HG02970 (cell line): ENCODE results near the gene LCN6.
"Not testable (repeated sequence)": the region's sequence is repeated elsewhere in the genome, so short reads cannot be mapped to it uniquely, and the experiment has no call there.

Source experiments
- ATAC-seq: cut with Tn5 transposase; IDR thresholded peaks from one replicate; pipeline ENCODE4 v1.9.1; 2021; ENCODE audit warnings: mild to moderate bottlenecking, moderate library complexity, moderate number of reproducible peaks; ENCODE audit not compliant: unreplicated experiment, low FRiP score

Gene LCN6, protein sequence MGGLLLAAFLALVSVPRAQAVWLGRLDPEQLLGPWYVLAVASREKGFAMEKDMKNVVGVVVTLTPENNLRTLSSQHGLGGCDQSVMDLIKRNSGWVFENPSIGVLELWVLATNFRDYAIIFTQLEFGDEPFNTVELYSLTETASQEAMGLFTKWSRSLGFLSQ

DNA sequence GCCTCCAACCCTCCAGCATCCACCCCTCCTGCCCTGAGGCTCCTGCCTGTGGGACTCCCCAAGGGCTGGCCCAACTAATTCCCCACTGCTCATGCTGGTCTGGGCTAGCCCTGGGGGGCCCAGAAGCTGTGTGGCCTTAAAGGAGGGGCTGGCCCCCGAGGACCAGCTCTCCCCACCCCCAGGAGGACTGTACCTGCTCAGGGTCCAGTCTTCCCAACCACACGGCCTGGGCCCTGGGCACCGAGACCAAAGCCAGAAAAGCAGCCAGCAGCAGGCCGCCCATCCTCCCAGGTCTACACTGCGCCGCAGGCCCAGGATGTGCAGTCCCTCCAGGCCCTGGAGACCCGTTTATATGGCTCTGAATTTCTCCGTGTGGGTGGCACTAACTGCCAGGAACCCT lies at the start of gene LCN6:
Gene LCN6 (minus strand): TSS at position 325 of the 400 bp plus-strand sequence. CDS start 42 bp downstream, at position 283.
- no peak for ATAC-seq

DNA sequence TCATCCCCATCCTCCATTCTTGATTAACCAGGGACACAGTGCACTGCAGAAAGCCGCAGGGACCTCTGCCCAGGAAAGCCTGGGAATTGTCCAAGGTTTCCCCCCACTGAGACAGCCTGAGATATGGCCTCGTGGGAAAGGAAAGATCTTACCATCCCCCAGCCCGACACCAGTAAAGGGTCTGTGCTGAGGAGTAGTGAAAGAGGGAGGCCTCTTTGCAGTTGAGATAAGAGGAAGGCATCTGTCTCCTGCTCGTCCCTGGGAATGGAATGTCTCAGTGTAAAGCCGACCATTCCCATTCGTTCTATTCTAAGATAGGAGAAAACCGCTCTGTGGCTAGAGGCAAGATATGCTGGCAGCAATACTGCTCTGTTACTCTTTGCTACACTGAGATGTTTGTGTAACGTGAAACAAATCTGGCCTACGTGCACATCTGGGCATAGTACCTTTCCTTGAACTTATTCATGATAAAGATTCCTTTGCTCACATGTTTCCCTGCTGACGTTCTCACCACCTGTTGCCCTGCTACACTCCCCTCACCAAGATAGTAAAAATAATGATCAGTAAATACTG lies 48.5 kb upstream of the LCN6 start:
- not testable (repeated sequence) for ATAC-seq

DNA sequence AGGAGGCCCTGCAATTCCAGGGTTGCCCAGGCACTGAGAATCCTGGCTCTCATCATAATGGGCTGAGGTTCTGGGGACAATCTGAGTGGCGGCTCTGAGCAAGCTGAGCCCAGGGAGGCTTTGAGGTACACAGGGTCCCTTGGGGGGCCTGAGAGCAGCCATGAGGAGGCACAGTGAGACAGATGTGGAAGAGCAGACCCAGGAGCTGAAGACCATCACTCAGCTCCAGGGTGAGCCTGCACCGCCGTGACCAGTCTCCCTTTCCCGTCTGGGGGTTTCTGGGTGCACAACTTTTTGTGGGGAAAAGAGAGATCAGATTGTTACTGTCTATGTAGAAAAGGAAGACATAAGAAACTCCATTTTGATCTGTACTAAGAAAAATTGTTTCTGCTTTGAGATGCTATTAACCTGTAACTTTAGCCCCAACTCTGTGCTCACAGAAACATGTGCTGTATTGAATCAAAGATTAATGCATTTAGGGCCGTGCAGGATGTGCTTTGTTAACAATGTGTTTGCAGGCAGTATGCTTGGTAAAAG lies 48.0 kb upstream of the LCN6 start, which contains the start of gene CCDC183:
Gene CCDC183 (plus strand): TSS at position 101 of the 537 bp plus-strand sequence. CDS start 60 bp downstream, at position 161.
- ATAC-seq = no peak

DNA sequence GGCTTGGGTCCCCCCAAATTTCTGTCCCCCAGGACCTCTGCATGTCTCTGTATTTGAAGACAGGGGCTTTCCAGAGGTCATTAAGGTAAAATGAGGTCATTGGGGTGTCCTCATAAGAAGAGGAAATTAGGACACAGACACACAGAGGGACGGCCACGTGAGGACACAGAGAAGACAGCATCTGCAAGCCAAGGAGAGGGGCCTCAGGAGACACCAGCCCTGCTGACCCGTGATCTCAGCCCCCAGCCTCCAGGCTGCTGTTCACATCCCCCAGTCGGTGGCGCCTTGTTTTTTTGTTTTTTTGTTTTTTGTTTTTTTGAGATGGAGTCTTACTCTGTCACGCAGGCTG lies 46.6 kb upstream of the LCN6 start:
- ATAC-seq = no peak

DNA sequence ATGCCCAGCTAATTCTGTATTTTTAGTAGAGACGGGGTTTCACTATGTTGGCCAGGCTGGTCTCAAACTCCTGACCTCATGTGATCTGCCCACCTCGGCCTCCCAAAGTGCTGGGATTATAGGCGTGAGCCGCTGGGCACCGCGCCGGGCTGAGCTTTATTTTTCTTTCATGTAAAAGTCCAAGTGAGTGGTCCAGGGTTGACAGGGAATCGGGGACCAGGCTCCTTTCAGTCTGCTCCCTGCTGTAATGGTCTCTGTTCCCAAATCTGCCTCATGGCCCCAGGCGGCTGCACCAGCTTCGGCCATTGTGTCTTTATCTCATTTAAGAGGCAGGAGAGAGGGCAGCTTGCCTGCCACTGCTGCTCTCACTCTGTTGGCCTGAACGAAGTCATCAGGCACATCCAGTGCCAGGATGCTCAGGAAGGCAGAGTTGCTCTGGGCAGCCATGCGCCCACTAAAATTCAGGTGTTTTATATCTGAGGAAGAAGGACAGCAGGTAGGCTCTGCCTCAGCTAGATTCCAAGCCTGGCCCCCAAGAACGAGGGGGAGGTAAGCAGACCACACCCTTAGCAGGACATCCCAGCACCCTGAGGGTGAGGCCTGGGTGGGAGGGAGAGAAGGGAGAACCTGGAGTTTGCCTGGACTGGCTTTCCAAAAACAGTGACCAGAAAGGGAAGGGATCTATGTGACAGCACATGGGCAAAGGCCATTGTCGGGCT lies 46.1 kb upstream of the LCN6 start:
- no peak for ATAC-seq

DNA sequence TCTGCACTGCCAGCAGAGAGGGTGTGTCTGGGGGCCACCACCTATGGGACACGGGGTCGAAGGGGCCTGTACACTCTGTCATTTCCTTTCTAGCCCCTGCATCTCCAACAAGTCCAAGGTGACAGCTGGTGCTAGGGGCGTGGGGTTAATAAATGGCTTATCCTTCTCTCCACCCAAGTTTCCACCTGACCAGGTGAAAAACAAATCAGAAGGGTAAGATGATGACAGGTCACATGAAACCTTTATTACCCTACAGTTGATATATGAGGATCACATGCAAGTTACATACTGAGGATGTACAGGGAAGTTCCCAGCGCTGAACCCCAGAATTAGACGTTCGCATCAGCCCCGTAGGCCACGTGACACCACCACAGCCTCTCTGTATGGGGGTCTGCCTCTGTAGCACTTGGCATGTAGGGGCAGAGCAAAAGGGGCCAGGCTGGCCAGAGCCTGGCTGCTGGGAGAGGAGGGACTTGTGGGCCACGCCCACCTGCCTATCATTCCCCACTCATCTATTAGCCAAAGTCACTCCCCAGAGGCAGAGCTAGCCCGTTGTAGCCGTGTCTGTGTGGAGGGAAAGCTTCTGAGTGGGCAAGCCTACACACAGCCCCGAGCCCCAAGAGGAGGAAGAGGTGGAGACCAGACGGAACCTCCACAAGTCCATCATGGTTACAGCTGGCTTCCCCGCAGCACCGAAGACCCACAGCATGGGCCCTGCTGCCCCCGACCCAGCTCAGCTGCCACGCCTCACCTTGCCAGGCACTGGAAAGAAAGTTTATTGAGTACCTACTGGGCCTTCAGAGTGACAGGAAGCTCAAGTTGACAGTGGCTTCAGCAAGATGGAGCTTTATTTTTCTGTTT lies 45.0 kb upstream of the LCN6 start:
- no peak for ATAC-seq

DNA sequence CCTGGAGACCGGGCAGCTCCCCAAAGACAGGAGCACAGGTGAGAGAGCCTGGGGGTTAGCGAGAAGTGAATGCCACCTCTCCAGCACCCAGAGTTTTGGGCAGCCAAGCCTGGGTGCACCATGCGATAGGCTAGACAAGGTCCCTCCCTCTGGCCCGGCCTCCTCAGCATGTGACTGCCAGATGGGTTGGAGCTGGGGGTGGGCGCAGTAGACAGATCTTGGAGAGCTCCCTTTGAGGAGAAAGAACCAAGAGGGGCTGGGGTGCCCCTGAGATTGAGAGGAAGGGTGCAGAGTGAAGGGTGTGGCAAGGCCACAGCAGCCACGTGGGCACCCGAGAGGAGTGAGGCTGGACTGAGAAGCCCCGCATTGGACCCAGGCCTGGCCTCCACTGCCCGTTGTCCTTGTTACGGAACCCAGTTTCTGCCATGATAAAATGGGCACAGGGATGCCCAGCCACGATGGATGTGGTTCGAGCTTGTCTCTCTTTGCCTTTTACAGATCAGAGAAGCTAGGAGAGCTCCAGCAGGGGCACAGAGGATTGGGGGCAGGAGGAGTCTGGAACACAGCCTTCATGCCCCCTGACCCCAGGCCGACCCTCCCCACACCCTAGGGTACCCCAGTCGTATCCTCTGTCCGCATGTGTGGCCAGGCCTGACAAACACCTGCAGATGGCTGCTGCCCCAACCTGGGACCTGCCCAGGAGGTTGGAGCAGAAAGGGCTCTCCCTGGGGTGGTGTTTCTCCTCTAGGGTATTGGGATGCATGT lies 44.2 kb upstream of the LCN6 start:
- ATAC-seq = no peak

DNA sequence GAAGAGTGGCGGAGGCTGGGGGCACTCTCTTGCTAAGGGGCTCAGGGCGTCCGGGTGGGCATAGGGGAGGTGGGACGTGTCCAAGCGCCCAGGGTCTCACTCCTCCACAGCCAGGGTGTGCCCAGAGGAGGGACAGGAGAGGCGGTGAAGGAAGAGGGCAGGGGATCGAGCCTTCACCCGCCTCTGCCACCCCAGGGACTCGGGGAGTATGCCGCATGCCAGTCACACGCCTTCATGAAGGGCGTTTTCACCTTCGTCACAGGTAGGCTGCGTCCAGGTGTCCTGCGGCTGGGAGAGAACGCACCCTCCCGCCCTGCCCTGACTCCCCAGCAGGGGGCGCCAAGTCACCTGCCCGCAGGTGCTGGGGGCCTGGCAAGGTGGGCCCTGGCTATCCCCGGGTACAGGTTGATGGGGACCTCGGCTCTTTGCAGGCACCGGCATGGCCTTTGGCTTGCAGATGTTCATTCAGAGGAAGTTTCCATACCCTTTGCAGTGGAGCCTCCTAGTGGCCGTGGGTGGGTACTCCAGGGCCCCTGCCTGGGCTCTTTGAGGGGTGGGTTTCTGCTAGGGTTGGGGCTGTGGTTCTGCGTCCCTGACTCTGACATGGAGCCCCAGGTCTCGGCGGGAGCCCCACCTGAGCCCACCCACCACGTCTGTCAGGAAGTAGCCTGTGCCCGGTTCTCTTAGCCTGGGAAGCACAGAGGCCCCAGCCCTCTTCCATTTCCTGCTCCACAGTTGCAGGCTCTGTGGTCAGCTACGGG lies 43.4 kb upstream of the LCN6 start:
- ATAC-seq = peak; percentile 4

DNA sequence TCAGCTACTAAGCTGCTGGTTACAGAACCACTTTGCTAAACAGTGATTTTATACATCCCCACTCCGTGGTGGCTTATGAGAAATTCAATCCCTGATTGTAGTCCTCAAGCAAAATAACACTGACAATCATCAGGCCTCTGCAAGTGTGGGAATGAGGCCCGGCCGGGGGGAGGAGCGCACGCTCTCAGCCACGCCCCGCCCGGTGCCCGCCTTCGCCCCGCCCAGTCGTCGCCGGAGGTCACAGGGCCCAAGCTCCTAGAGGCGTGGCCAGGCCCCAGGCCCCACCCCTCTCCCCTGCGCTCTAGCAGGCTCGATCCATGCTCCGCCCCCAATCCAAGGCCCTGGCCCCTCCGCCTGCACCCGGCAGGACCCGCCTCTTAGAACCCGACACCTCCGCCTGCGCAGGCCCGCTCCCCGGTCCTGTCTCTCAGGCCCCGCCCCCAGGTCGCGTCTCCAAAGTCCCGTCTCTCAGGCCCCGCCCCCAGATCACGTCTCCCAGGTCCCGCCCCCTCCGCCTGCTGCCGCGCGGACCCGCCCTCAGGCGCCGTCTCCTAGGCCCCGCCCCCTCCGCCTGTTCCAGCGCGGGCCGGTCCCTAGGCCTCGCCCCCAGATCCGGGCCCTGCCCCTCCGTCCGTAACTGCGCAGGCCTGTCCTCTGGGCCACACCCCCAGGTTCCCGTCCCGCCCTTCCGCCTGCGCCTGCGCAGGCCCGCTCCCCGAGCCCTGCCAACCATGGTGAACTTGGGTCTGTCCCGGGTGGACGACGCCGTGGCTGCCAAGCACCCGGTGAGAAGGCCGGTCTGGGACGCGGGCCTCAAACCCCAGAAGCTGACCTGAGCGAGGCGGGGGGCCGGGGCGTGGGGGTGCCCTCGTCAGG lies 42.6 kb upstream of the LCN6 start, which contains the start of gene TMEM141:
Gene TMEM141 (plus strand): TSS at position 705 of the 876 bp plus-strand sequence. CDS start 27 bp downstream, at position 732.
- peak; percentile 89 for ATAC-seq

DNA sequence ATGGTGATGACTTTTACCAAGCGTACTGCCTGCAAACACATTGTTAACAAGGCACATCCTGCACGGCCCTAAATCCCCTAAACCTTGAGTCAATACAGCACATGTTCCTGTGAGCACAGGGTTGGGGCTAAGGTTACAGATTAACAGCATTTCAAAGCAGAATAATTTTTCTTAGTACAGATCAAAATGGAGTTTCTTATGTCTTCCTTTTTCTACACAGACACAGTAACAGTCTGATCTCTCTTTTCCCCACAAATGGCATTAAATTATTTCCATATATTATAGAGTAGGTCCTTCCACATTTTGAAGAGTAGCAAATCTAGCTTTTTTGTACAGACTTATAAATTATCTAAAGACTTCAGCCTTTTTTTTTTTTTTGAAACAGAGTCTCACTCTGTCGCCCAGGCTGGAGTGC lies 41.2 kb upstream of the LCN6 start:
- ATAC-seq = no peak

DNA sequence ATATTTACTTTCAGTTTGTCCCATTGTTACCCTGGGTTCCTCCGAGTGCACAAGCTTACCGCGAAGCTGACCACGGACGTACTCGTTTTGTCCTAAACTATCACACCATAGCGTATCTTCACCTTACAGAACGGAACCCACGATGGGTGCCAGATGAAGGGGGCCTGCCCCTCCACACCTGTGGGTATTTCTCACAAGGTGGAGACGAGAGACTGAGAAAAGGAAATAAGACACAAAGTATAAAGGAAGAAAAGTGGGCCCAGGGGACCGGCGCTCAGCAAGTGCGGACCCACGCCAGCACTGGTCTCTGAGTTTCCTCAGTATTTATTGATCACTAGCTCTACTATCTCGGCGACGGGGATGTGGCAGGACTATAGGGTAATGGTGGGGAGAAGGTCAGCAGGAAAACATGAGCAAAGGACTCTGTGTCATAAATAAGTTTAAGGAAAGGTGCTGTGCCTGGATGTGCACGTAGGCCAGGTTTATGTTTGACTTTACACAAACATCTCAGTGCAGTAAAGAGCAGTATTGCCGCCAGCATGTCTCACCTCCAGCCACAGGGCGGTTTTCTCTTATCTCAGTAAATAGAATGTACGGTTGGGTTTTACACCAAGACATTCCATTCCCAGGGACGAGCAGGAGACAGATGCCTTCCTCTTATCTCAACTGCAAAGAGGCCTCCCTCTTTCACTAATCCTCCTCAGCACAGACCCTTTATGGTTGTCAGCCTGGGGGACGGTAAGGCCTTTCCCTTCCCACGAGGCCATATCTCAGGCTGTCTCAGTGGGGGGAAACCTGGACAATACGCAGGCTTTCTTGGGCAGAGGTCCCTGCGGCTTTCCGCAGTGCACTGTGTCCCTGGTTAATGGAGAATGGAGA lies 40.6 kb upstream of the LCN6 start:
- ATAC-seq = not testable (repeated sequence)

DNA sequence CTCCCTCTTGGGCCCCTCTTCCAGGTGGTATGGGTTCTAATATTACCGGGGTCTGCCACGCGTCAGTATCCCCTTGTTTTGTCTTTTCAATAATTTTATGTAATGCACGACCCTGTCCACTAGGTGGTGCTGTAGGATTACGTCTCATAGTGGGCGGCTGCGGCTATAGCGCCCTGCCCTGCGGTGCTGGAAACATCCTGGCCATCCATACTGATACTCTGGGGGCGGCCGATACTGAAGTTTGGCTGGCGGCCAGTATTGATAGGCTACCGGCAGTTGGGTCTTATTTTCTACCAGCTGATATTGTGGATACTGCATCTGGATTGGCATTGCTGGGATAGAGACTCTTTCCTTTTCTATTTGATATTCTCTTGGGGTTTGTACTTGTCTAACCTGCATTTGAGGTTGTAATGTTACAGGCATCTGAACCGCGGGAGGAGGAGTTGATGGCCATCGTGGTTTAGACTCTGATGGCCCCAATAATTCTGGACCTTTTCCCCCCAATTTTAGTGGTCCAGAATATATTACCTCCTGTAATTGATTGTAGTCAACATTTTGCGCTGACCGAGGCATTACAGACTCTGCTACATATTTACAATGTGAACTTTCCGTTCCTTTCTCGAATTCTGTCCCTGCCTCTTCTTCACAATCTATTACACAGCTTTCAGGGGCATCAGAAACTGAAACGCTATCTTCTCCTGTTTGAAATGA lies 39.5 kb upstream of the LCN6 start:
- ATAC-seq = no peak

DNA sequence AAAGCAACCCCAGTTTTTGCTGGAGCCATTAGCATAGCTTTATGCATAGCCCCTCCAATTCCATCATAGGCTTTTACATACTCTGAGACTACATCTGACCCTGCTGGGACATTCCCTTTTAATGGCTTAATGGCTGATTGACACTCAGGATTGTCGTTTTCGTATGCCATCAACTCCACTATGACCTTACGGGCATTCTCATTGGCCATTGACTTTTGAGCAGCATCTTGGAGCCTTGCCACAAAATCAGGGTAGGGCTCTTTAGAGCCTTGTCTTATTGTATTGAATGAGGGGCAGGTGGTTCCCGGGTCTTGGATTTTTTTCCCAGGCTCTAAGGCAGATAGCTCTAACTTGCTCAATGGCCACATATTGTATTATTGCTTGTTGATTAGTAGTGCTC lies 38.7 kb upstream of the LCN6 start:
- not testable (repeated sequence) for ATAC-seq

DNA sequence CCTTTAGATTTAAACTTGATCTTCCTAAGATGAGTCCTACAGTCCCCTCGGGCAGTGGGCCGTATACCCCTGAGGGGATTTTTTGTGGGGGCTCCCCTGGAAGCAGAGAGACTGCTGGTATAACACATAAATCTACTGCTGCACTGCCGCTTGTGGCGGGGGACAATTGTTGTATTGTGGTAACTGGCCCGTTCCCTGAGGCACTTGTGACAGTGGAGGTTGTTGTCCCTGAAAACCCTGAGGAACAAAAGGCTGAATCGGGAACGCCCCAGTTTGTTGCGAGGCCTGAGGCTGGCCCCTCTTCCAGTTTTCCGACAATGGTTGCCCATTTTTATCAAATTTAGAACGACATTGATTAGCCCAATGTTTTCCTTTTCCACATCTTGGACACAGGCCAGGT lies 38.1 kb upstream of the LCN6 start:
- no peak for ATAC-seq

DNA sequence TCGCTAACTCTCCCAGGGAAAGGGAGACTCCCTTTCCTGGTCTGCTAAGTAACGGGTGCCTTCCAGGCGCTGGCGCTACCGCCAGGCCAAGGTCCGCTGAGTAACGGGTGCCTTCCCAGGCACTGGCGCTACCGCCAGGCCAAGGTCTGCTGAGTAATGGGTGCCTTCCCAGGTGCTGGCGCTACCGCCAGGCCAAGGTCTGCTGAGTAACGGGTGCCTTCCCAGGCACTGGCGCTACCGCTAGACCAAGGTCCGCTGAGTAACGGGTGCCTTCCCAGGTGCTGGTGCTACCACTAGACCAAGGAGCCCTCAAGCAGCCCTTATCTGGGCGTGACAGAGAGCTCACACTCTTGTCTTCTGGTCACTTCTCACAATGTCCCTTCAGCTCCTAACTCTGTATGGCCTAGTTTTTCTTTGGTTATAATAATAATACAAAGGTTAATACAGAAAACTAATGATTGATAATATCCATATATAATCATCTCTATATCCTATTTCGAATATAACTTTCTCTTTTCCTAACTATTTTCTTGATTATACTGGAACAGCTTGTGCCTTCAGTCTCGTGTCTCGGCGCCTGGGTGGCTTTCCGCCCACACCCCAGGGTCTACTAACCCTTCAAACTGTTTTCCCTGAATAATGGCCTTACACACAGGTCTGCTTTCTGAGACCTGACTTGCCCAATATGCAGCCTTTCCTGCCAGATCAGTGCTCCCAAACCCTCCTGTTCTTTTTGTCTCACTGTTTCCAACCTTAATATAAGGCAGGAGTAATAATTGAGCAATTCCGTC lies 37.4 kb upstream of the LCN6 start:
- not testable (repeated sequence) for ATAC-seq

DNA sequence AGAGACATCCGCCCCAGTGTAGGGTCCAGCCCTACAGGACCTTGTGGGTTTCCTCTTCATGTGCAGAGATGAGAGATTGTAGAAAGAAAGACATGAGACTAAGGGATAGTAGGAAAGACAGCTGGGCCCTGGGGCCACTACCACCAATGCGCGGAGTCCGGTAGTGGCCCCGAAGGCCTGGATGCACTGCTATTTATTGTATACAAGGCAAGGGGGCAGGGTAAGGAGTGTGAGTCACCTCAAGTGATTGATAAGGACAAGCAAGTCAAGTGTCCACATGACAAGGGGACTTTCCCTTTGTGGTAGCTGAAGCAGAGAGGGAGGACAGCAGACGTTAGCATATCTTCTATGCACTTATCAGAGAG lies 36.7 kb upstream of the LCN6 start:
- ATAC-seq = no peak
